Measurements from ENCODE around the gene RASSF7.

The RASSF7 gene

GRCh38 chr11:611001-611996 is 50.5 kb downstream of the RASSF7 start:
- no peak for DNase-seq

- DNase-seq = no peak
These were observed 51.6 kb downstream of the RASSF7 start for GRCh38 chr11:612201-612960.

- no peak for DNase-seq
These were observed 52.2 kb downstream of the RASSF7 start for GRCh38 chr11:612961-613300.

GRCh38 chr11:613369-613968 is 52.7 kb downstream of the RASSF7 start:
- no peak for DNase-seq

Data from SIG-M5 (cell line).